Ishikawa (cell line): ENCODE measurements around the gene PGAP2.

ENCODE experiments used
- CEBPB ChIP-seq: IDR thresholded peaks from 2 replicates; pipeline ENCODE4 v1.6.1; 2012
- CREB1 ChIP-seq: IDR thresholded peaks from 2 replicates; pipeline ENCODE4 v1.6.1; 2012; ENCODE audit warnings: low read depth
- EGR1 ChIP-seq: IDR thresholded peaks from 2 replicates; pipeline ENCODE4 v1.6.1; 2012
- EP300 ChIP-seq: IDR thresholded peaks from 2 replicates; pipeline ENCODE4 v1.6.1; 2012; ENCODE audit warnings: borderline replicate concordance
- FOXM1 ChIP-seq: IDR thresholded peaks from 2 replicates; pipeline ENCODE4 v1.6.1; 2012; ENCODE audit warnings: low read depth, borderline replicate concordance
- NFIC ChIP-seq: IDR thresholded peaks from 2 replicates; pipeline ENCODE4 v1.6.1; 2012
- RAD21 ChIP-seq: IDR thresholded peaks from 2 replicates; pipeline ENCODE4 v1.6.1; 2012; ENCODE audit warnings: low read depth
- TAF1 ChIP-seq: IDR thresholded peaks from 2 replicates; pipeline ENCODE4 v1.6.1; 2012; ENCODE audit warnings: low read depth, mild to moderate bottlenecking
- TCF12 ChIP-seq: IDR thresholded peaks from 2 replicates; pipeline ENCODE4 v1.6.1; 2012; ENCODE audit warnings: low read depth
- TEAD4 ChIP-seq: IDR thresholded peaks from 2 replicates; pipeline ENCODE4 v1.6.1; 2012
- YY1 ChIP-seq: IDR thresholded peaks from 2 replicates; pipeline ENCODE4 v1.6.1; 2012; ENCODE audit warnings: low read depth
- ZBTB7A ChIP-seq: IDR thresholded peaks from 2 replicates; pipeline ENCODE4 v1.6.1; 2012; ENCODE audit warnings: low read depth
- TF ChIP-seq, protein P1 (sequence below): IDR thresholded peaks from 2 replicates; pipeline ENCODE4 v1.6.1; 2012; ENCODE audit warnings: low read depth, mild to moderate bottlenecking
- TF ChIP-seq, protein P2 (sequence below): IDR thresholded peaks from 2 replicates; pipeline ENCODE4 v1.6.1; 2012
- TF ChIP-seq, protein P3 (sequence below): IDR thresholded peaks from 2 replicates; pipeline ENCODE4 v1.6.1; 2012

The PGAP2 gene

DNA sequence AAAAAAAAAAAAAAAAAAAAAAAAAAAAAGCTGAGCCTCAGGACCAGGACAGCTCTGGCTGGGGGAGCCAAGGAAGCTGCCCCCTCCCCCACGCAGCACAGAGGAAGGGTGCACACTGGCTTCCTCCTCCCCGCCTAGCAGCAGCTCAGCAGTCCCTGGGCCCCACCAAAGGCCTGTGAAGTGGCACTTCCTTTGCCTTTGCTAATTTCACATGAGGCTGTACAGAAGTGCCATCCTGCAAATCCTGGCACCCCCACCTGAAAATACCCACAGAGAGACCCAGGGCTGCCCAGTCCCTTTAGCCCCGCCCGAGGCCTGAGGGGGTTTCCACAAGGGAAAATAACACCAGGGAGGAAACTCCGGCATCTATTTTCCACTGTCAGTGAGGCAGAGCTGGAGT lies 28.5 kb downstream of the PGAP2 start:
- TF ChIP-seq, protein P1, sequence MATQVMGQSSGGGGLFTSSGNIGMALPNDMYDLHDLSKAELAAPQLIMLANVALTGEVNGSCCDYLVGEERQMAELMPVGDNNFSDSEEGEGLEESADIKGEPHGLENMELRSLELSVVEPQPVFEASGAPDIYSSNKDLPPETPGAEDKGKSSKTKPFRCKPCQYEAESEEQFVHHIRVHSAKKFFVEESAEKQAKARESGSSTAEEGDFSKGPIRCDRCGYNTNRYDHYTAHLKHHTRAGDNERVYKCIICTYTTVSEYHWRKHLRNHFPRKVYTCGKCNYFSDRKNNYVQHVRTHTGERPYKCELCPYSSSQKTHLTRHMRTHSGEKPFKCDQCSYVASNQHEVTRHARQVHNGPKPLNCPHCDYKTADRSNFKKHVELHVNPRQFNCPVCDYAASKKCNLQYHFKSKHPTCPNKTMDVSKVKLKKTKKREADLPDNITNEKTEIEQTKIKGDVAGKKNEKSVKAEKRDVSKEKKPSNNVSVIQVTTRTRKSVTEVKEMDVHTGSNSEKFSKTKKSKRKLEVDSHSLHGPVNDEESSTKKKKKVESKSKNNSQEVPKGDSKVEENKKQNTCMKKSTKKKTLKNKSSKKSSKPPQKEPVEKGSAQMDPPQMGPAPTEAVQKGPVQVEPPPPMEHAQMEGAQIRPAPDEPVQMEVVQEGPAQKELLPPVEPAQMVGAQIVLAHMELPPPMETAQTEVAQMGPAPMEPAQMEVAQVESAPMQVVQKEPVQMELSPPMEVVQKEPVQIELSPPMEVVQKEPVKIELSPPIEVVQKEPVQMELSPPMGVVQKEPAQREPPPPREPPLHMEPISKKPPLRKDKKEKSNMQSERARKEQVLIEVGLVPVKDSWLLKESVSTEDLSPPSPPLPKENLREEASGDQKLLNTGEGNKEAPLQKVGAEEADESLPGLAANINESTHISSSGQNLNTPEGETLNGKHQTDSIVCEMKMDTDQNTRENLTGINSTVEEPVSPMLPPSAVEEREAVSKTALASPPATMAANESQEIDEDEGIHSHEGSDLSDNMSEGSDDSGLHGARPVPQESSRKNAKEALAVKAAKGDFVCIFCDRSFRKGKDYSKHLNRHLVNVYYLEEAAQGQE = no peak
- no peak for TF ChIP-seq CREB1
- no peak for TF ChIP-seq EP300
- TF ChIP-seq, protein P2, sequence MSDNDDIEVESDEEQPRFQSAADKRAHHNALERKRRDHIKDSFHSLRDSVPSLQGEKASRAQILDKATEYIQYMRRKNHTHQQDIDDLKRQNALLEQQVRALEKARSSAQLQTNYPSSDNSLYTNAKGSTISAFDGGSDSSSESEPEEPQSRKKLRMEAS = no peak
- TF ChIP-seq TAF1 = no peak
- no peak for TF ChIP-seq TCF12
- TF ChIP-seq YY1 = no peak
- TF ChIP-seq, protein P3, sequence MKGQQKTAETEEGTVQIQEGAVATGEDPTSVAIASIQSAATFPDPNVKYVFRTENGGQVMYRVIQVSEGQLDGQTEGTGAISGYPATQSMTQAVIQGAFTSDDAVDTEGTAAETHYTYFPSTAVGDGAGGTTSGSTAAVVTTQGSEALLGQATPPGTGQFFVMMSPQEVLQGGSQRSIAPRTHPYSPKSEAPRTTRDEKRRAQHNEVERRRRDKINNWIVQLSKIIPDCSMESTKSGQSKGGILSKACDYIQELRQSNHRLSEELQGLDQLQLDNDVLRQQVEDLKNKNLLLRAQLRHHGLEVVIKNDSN = no peak
- TF ChIP-seq CEBPB = no peak
- TF ChIP-seq FOXM1 = no peak
- no peak for TF ChIP-seq ZBTB7A
- TF ChIP-seq TEAD4 = no peak
- TF ChIP-seq EGR1 = no peak
- TF ChIP-seq NFIC = no peak
- TF ChIP-seq RAD21 = no peak

DNA sequence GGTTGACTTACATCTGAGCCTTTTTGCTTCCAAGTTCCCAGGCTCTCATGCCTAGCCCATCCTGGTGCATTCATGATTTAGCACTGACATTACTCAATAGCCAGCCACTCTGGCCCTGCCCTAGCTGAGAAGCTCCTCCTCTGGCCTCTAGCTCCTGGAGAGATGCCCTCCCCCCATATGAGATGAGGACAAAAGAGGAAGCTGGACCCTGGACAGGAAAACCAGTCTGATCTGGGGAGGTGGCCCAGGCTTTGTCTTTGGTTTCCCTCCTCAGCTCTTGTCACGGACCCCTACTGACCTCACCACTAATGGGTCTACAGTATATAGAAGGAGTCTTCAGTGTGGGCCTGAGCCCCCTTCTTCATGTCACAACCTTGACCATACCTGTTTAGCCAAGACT lies 29.4 kb downstream of the PGAP2 start:
- TF ChIP-seq TEAD4 = no peak
- TF ChIP-seq, protein P1 = no peak
- TF ChIP-seq CEBPB = no peak
- TF ChIP-seq TCF12 = no peak
- TF ChIP-seq FOXM1 = no peak
- no peak for TF ChIP-seq EGR1
- TF ChIP-seq ZBTB7A = no peak
- no peak for TF ChIP-seq YY1
- TF ChIP-seq, protein P2 = no peak
- TF ChIP-seq TAF1 = no peak
- TF ChIP-seq, protein P3 = no peak
- TF ChIP-seq EP300 = no peak
- no peak for TF ChIP-seq RAD21
- no peak for TF ChIP-seq CREB1
- no peak for TF ChIP-seq NFIC

DNA sequence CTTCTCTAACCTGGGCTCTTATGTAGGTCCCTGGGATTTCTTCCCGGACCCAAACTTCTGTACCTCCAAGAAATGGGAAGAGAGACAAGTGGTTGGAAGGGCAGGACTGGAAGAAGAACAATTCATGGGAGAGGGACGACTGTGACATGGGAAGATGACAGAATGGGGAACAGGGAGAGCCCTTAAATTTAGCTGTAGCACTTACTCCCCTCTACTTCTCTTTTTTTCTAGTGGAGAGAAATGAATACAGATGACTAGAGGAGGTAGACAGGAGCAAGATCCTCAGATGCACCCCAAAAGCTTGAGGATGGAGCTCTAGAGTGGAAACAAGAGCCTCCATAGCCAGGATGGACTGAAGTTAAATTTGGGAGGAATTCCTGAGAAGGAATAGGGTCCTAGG lies 30.1 kb downstream of the PGAP2 start:
- TF ChIP-seq RAD21 (no peak), YY1 (no peak), CREB1 (no peak), TAF1 (no peak)

DNA sequence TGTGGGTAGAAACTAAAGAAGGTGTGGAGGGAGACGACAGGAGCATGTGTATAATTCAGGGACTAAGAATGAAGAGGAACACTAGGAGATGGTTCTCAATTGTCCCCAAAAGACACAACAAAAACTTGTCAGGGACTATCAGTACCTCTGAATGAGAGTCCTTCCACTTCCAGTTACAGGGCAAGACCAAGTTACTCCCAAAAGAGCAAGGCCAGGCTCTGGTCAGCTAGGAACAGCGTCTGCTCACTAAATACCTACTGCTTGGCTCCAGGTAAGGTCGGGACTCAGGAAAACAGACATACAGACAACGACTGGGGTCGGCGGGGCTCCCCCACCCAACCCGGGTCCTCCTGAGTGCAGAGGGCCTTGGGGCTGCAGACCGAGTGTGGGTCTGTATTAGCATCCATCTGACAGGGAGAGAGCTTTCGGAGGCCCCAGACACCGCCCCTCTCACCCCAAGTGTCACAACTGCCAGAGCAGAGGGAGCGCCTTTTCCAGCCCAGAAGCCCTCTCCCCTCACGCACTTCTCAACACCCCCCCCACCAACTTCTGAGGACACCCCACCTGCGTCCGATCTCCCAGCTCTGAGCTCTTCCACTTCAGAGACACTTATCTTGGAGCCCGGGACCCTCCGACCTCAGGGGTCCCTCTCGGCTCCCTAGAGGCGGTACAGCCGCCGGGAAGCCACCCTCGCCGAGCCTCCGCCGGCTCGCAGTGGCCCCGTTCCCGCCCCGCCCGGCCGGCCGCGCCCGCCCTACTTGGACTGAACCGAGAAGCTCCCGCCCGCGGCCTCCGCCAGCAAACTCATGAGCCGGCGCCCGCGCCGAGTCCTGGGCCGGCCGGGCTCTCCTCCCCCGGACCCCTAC lies 31.9 kb downstream of the PGAP2 start:
- TF ChIP-seq TAF1 (no peak), NFIC (no peak)
- TF ChIP-seq, protein P2 = no peak

DNA sequence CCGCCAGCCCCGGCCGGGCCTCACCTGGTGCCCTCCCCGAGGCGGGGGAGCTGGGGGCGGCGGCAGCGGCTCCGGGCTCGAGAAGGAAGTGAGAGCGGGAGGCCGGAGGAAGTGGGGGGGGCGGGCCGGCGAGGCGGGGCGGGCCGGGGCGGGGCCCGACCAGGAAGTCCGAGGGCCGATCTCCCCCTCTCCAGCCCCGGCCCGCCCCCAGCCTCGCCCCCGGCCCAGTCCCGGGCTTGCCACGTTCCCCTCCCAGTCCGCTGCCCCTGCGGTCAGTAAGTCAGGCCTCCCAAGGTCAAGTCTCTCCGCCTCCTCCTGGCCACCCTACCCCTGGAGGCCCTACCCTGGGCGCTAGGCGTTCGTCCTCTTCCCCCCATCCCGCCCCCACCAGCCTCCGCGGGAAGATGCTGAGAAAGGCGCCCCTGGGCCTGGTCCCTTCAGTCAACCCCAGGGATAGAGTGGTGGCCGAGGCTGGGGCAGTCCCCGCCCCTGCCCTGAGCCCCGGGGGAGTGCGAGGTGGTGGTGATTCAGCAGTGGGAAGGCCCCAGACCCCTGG lies 32.6 kb downstream of the PGAP2 start, which contains the start of gene RHOG:
RHOG (minus strand) TSS at position 90 of the 556 bp plus-strand sequence. CDS start 12,821 bp downstream, outside the sequence.
- TF ChIP-seq EGR1 (peak; percentile 11; the same call in 1 of the 2 replicates), NFIC (no peak), TEAD4 (no peak)
- TF ChIP-seq, protein P2 = no peak
- TF ChIP-seq, protein P3 = no peak
